Occipital lobe (tissue), 2 donors: ENCODE measurements around the gene OR2B6. TPM values are rescaled to one million over a fixed set of nuclear protein-coding genes. Genes with fewer than 3 reads are reported as not detected.
"Not testable (repeated sequence)": the region's sequence is repeated elsewhere in the genome, so short reads cannot be mapped to it uniquely, and the experiment has no call there.

Experiments
- DNase-seq: peaks from one replicate; lab custom pipeline; 2025; lab: John Stamatoyannopoulos, UW
- total RNA-seq: library from RNA; depleted of rRNA; stranded (reverse); fragments of >200 nt; gene quantifications from one replicate; pipeline ENCODE4 v1.2.3, GENCODE V29; 2014

The OR2B6 gene
- total RNA-seq = not detected

- no peak for DNase-seq
These were observed at the start of gene OR2B6 for GRCh38 chr6:27956941-27957340. TSS of gene OR2B6 (plus strand) at chr6:27957241. CDS start at chr6:27957241, 0 bp downstream.

GRCh38 chr6:27908017-27908416, 49.0 kb upstream of the OR2B6 start:
- no peak for DNase-seq

GRCh38 chr6:27911956-27912446, 45.0 kb upstream of the OR2B6 start, which contains the start of gene OR2B2:
TSS of gene OR2B2 (minus strand) at chr6:27912396. CDS start at chr6:27912319, 77 bp downstream.
- no peak for DNase-seq

- DNase-seq = no peak
These were observed 34.1 kb upstream of the OR2B6 start for GRCh38 chr6:27922949-27923348.

GRCh38 chr6:27924179-27924578, 32.9 kb upstream of the OR2B6 start:
- DNase-seq = no peak

- DNase-seq = not testable (repeated sequence)
These were observed 29.0 kb upstream of the OR2B6 start for GRCh38 chr6:27928041-27928440.

GRCh38 chr6:27929930-27930329, 27.1 kb upstream of the OR2B6 start:
- DNase-seq = not testable (repeated sequence)

GRCh38 chr6:27931209-27931608, 25.8 kb upstream of the OR2B6 start:
- DNase-seq = no peak

- DNase-seq = no peak
These were observed 16.3 kb upstream of the OR2B6 start for GRCh38 chr6:27940766-27941165.

- not testable (repeated sequence) for DNase-seq
These were observed 14.0 kb upstream of the OR2B6 start for GRCh38 chr6:27943072-27943471.

- DNase-seq = no peak
These were observed 8.8 kb upstream of the OR2B6 start for GRCh38 chr6:27948237-27948636.

GRCh38 chr6:27951040-27951439, 6.0 kb upstream of the OR2B6 start:
- DNase-seq = no peak

GRCh38 chr6:27957516-27957915, 475 bp downstream of the OR2B6 start:
- no peak for DNase-seq

- DNase-seq = no peak
These were observed 5.5 kb downstream of the OR2B6 start for GRCh38 chr6:27962506-27962905.

GRCh38 chr6:27966044-27966443, 9.0 kb downstream of the OR2B6 start:
- DNase-seq = no peak

- DNase-seq = no peak
These were observed 9.9 kb downstream of the OR2B6 start for GRCh38 chr6:27966816-27967426.

GRCh38 chr6:27970444-27970843, 13.4 kb downstream of the OR2B6 start:
- DNase-seq = no peak

GRCh38 chr6:27972750-27973149, 15.7 kb downstream of the OR2B6 start:
- DNase-seq = no peak

- no peak for DNase-seq
These were observed 20.3 kb downstream of the OR2B6 start for GRCh38 chr6:27977387-27977786.

GRCh38 chr6:27978705-27979104, 21.7 kb downstream of the OR2B6 start:
- DNase-seq = no peak

GRCh38 chr6:27980111-27980510, 23.1 kb downstream of the OR2B6 start:
- no peak for DNase-seq

GRCh38 chr6:27986928-27987725, 30.1 kb downstream of the OR2B6 start:
- DNase-seq = no peak

GRCh38 chr6:27994616-27995015, 37.6 kb downstream of the OR2B6 start:
- DNase-seq = no peak
